ENCODE data around the gene FOLR2. TPM values are rescaled to one million over a fixed set of nuclear protein-coding genes. Genes with fewer than 3 reads are reported as not detected.
"Not testable (repeated sequence)": the region's sequence is repeated elsewhere in the genome, so short reads cannot be mapped to it uniquely, and the experiment has no call there.

The FOLR2 gene
- total RNA-seq, result 10 to 100 TPM; 16.2 to 66.4 TPM
- long read RNA-seq, donor 1, transcript FOLR2-201 (5 exons, 1,138 nt), result major isoform, 13 of 17 reads
- long read RNA-seq, donor 1, partial matches to known transcripts, result 3 of 17 reads
- long read RNA-seq, donor 1, other reads (novel, unspliced or antisense), result 1 of 17 reads
- long read RNA-seq, donor 2, transcript FOLR2-201 (5 exons, 1,138 nt), result major isoform, 5 of 11 reads
- long read RNA-seq, donor 2, partial matches to known transcripts, result 6 of 11 reads
- long read RNA-seq, donor 2, other reads (novel, unspliced or antisense), result 0 of 11 reads

DNA sequence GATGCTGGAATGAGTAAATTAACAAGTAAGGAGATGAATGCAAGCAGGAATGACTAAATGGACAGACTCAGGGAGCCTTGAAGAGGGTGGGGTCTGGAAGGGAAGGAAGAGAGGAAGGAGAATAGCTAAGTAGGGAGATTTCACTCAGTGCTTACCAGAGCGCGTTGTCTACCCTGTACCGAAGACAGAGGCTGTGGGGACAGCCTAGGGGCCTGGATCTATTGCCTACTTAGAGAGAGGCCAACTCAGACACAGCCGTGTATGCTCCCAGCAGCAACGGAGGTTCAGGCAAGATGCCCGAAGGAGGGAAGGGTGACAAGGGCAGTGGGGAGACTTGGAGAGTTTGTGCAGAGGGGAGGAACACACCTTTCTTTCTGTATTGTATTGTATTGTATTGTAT is at the start of gene FOLR2:
Gene FOLR2 (plus strand): TSS at position 157 of the 400 bp plus-strand sequence. CDS start 1,791 bp downstream, outside the sequence.
- DNase-seq (ENCODE audit: low spot score), result no peak
- intact Hi-C loops (cut with DNase I), result no loop called here

DNA sequence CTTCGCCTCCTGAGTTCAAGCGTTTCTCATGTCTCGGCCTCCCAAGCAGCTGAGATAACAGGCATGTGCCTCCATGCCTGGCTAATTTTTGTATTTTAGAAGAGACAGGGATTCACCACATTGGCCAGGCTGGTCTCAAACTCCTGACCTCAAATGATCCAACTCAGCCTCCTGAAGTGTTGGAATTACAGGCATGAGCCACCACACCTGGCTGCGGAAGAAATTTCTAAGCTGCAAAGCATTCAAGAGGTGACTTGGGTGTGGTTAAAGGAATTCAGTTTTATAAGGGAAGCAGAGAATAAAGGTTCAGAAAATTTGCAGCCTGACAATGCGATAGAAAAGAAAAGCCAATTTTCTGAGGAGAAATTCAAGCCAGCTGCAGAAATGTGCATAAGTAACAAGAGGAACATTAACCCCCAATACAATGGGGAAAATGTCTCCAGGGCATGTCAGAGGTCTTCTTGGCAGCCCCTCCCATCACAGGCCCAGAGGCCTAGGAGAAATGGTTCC is 47.5 kb upstream of the FOLR2 start:
- intact Hi-C loops (cut with DNase I); DNase-seq (ENCODE audit: low spot score): not testable (repeated sequence)

DNA sequence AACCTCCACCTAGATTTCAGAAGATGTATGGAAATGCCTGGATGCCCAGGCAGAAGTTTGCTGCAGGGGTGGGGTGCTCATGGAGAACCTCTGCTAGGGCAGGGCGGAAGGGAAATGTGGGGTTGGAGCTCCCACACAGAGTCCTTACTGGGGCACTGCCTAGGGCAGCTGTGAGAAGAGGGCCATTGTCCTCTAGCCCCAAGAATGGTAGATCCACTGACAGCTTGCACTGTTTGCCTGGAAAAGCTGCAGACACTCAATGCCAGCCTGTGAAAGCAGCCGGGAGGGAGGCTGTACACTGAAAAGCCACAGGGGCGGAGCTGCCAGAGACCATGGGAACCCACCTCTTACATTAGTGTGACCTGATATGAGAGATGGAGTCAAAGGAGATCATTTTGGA is 46.8 kb upstream of the FOLR2 start:
- DNase-seq (ENCODE audit: low spot score); intact Hi-C loops (cut with DNase I): not testable (repeated sequence)

DNA sequence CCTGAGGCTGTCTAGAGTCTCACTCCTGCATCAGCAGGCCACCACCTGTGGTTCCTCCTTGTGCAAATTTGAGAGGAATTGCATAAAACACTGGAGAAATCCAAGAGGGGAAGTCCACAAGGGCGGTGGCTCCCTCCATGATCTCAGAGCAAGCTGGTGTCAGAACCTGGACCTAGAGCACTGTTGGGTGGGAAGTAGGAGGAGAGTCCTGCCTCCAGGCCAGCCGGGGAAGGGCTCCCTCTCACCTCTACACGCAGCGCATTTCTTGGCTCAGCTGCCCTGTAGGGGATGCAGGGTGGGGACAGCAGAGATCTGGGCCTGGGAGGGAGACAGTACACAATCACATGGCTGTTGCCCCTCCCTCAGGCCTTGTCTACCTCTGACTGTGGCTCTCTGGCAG is 44.6 kb upstream of the FOLR2 start:
- DNase-seq (ENCODE audit: low spot score); intact Hi-C loops (cut with DNase I): not testable (repeated sequence)

DNA sequence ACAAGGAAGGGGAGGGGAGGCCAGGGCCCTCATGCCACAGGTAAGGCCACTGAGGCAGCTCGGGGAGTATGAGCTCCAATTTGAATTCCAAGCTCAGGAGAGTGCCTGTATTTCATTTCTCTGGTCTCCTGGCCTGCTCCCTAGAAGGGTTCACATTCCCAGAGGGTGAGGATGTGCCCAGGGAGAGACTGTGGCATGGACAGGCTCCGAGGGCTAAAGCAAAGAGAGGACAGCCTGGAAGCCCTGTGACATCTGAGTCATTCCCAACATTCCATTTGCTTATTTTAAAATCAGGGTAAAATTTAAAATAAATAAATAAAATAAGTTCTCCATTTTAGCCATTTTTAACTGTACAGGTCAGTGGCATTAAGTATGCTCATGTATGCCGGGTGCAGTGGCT is 43.3 kb upstream of the FOLR2 start:
- intact Hi-C loops (cut with DNase I), result no loop called here
- DNase-seq (ENCODE audit: low spot score), result no peak

DNA sequence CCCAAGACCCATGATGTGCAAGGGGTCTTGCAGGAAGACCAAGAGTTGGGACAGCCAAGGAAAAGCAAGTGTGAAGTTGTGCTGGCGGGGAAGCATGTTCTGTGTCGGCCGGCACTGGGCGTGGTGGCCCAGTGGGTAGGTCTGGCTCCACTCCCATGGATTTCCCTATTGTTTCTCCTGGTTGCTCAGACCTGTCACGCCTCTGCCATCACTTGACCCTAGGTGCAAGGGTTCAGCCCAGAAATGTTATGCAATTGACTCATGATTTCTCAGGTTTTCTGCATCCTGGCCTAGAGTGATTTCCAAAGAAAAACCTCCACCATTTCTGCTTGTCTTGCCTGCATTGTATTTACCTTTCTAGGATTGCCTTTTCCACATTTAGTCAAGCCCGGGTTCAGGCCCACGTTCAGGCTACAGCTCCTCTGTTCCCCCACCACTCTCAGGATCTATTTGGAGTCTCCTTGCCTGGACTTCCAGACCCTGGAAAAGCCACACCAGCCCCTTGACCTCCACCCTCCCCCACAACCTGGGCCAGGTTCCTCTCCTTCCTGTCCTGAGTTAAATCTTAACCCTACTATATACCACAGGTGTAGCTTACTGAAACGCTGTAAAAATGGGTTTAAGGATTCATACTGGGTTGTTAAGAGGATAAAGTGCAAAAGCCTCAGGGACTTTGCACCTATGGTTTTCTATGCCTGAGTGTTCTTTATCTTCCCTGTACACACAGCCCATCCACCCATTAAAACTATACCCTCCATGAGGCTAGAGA is 42.1 kb upstream of the FOLR2 start:
- DNase-seq (ENCODE audit: low spot score), result no peak
- intact Hi-C loops (cut with DNase I), result no loop called here

DNA sequence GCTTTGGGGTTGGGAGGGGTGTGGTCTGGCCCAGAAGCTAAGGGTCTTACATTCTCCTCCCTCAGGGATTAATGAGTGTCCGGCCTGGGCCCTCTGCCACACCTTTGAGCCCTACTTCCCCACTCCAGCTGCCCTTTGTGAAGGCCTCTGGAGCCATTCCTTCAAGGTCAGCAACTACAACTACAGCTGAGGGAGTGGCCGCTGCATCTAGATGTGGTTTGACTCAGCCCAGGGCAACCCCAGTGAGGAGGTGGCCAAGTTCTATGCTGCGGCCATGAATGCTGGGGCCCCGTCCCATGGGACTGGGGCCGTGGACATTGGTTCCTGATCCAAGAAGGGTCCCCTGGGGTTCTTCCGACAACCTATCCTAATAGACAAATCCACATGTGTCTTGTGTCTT is 38.9 kb upstream of the FOLR2 start:
- no peak for DNase-seq (ENCODE audit: low spot score)
- intact Hi-C loops (cut with DNase I), result no loop called here

DNA sequence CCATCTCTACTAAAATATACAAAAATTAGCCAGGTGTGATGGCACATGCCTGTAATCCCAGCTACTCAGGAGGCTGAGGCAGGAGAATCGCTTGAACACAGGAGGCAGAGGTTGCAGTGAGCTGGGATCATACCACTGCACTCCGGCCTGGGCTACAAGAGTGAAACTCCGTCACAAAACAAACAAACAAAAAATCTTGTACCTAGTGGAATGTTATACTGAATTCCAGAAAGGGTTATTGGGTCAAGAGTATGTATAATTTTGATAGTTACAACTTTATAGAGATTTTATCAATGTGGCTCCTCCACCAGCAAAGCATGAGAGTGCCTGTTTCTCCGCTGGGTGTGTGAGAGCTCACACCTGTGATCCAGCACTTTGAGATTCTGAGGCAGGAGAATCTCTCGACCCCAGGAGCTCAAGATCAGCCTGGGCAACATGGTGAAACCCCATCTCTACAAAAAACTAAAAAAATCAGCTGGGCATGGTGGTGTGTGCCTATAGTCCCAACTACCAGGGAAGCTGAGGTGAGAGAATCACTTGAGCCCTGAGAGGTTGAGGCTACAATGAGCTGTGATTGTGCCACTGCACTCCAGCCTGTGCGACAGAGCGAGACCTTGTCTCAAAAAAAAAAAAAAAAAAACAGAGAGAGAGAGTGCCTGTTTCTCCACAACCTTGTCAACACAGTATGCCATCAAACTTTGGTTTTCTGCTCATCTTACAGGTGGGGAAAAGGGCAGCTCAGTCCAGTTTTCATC is 37.4 kb upstream of the FOLR2 start:
- no peak for DNase-seq (ENCODE audit: low spot score)
- intact Hi-C loops (cut with DNase I), result no loop called here

DNA sequence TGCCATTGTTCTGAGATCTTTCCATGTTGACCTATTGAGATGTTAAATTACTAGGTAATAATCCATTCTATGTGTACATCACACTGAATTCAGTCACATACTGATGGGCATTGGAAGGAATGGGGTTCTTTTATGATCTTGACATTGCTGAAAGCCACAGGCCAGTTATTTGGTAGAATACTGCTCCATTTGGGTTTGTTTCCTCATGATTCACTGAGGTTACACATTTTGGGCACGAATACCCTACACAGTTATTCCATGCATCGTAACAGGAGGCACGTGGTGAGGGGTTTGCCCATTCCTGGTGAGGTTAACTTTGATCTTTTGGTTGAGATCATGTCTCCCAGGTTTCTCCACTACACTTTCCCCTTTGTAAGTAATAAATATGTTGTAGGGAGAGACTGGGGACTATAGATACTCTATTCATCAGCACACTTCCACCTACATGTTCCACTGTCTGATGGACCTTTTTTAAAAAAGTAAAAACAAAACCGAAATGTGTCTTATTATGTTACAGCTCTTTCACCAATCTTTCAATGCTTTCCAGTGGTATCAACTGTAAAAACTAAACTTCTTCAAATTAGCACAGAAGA is 36.7 kb upstream of the FOLR2 start:
- no peak for DNase-seq (ENCODE audit: low spot score)
- intact Hi-C loops (cut with DNase I), result no loop called here

DNA sequence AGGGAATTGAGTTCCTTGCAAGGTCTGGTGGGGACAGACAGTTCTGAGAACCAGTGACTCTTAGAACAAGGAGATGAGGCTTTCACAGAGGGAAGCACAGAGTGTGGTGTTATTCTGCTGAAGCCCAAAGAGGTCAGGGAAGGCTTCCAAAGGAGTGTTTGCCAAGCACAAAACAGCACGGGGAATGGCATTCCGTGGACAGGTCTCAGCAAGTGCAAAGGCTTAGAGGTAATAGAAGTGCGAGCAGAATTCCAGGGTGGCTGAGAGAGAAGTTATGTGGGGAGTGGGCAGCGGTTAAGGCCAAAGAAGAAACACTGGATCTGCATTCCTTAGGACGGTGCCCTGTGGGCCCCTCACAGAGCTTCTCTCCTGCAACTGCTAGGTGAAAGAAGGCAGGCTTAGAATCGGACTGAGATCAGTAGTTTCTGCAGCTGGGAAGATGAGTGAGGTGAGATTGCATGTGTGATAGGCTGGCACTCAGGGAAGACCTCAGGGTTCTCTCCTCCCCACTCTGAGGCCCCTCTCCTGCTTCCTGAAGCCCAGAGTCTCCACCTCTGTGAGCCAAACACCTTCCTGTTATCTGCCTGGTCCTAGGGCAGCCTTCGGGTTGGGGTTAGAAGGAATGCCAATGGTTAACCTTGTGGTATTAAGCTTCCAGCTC is 35.6 kb upstream of the FOLR2 start:
- DNase-seq (ENCODE audit: low spot score), result peak; percentile 24
- intact Hi-C loops (cut with DNase I), result not testable (repeated sequence)

DNA sequence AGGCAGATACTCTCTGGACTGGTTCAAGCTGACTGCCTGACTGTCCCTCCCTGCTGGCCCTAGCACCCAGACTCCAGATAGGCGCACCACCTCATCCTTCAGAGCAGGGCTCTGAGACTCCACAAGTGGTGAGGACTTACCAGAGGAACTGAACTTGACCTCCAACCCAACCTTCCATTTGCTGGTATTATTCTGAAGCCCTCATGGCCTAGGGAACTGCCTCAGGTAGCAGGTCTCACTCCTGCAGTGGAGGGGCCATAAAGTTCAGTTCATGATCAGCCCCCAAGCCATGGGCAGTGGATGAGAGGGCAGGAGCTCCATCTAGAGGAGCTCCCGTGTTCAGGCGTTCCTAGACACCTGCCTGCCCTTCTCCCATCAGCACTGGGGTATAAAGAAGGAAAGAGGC is 35.0 kb upstream of the FOLR2 start:
- intact Hi-C loops (cut with DNase I), result not testable (repeated sequence)
- DNase-seq (ENCODE audit: low spot score), result peak; percentile 61

DNA sequence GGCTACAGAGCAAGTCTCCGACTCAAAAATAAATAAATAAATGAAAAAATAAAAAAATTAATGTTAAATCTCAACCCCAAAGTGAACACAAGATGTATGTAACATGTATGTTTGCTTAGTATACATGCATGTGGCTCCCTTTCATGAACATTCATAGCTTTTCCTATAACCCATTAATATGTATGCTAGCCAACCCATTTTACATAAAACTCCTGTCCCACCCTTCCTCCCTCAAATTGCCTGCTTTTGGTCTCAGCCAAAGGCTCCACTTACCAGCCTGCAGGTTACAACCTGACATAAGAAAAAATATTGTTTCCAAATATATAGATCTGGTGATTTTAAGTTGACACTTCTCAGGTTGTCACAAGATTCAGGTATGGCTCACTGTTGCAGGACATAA is 28.3 kb upstream of the FOLR2 start:
- no peak for DNase-seq (ENCODE audit: low spot score)
- intact Hi-C loops (cut with DNase I), result no loop called here

DNA sequence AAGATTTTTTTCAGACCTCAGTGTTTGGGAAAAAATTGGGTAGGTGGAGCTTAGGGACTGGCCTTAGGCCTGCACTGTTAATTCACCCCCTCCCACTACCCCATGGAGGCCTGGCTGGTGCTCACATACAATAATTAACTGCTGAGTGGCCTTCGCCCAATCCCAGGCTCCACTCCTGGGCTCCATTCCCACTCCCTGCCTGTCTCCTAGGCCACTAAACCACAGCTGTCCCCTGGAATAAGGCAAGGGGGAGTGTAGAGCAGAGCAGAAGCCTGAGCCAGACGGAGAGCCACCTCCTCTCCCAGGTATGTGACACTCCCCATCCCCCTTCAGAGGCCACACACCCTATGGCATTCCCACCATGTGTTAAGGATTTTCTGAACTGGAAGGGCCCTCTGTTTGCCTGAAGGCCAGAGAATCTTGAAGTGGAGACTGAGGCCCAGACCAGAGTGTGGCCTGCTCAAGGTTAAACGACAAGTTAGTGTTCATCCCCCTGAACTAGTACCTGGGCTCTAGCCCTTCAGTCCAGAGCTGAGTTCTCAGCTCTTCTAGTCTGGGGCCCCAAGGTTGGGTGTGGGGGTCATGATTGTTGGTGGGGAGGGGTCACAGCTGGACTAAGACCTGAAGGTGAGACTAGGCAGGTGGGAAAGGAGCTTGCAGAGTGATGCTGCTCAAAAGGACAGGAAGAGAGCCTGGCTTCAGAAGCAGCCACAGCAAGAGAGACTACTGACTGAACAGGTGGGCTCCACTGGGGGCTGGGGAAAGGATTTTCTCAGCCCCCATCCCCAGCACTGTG is 26.9 kb upstream of the FOLR2 start:
- DNase-seq (ENCODE audit: low spot score), result no peak
- intact Hi-C loops (cut with DNase I), result no loop called here

DNA sequence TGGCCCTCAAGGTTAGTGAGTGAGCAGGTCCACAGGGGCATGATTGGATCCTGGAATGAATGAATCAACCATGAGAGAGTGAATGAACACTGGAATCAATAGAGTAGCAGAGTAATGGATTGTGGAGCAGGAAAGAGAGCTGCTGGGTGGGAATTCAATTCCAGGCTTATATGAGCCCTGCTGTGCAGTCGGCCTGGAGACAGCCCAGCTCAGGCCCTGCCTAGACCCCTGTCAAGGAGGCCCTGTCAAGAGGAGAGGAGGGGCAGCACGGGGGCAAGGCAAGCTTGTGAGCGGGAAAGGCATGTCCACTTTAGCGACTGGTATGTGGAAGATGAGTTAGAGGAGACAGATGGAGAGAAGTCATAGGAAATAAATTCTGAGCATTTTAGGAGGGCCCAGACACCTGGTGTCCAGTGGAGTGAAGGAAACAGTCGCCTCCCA is 25.9 kb upstream of the FOLR2 start:
- no peak for DNase-seq (ENCODE audit: low spot score)
- intact Hi-C loops (cut with DNase I), result no loop called here

DNA sequence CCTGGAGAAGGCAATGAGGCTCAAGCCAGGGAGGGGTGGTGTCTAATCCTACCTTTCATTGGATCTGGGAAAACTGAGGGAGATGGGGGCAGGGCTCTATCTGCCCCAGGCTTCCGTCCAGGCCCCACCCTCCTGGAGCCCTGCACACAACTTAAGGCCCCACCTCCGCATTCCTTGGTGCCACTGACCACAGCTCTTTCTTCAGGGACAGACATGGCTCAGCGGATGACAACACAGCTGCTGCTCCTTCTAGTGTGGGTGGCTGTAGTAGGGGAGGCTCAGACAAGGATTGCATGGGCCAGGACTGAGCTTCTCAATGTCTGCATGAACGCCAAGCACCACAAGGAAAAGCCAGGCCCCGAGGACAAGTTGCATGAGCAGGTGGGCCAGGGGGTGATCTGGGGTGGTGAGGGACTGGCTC is 24.6 kb upstream of the FOLR2 start, which contains the start of gene FOLR1:
Gene FOLR1 (plus strand): TSS at position 180 of the 421 bp plus-strand sequence. CDS start 34 bp downstream, at position 214.
- intact Hi-C loops (cut with DNase I), result no loop called here
- no peak for DNase-seq (ENCODE audit: low spot score)

DNA sequence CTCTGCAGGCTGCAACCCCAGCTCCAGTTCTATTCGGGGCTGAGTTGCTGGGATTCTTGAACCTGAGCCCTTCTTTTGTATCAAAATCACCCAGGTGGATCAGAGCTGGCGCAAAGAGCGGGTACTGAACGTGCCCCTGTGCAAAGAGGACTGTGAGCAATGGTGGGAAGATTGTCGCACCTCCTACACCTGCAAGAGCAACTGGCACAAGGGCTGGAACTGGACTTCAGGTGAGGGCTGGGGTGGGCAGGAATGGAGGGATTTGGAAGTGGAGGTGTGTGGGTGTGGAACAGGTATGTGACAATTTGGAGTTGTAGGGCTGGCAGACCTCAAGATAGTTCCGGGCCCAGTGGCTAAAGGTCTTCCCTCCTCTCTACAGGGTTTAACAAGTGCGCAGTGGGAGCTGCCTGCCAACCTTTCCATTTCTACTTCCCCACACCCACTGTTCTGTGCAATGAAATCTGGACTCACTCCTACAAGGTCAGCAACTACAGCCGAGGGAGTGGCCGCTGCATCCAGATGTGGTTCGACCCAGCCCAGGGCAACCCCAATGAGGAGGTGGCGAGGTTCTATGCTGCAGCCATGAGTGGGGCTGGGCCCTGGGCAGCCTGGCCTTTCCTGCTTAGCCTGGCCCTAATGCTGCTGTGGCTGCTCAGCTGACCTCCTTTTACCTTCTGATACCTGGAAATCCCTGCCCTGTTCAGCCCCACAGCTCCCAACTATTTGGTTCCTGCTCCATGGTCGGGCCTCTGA is 20.9 kb upstream of the FOLR2 start:
- DNase-seq (ENCODE audit: low spot score), result no peak

DNA sequence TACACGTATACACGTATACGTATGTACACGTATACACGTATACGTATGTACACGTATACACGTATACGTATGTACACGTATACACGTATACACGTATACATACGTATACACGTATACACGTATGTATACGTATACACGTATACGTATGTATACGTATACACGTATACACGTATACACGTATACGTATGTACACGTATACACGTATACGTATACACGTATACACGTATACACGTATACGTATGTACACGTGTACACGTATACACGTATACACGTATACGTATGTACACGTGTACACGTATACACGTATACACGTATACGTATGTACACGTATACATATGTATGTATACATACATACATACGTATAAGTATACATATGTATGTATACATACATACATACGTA is 15.1 kb upstream of the FOLR2 start:
- intact Hi-C loops (cut with DNase I); DNase-seq (ENCODE audit: low spot score): not testable (repeated sequence)

More for the DNA sequence above, 20.9 kb upstream of the FOLR2 start:
- intact Hi-C loops (cut with DNase I), result no loop called here

Data from posterior vena cava (tissue), 2 donors.